ENCODE measurements around the gene ARSG.

ARSG gene

DNA sequence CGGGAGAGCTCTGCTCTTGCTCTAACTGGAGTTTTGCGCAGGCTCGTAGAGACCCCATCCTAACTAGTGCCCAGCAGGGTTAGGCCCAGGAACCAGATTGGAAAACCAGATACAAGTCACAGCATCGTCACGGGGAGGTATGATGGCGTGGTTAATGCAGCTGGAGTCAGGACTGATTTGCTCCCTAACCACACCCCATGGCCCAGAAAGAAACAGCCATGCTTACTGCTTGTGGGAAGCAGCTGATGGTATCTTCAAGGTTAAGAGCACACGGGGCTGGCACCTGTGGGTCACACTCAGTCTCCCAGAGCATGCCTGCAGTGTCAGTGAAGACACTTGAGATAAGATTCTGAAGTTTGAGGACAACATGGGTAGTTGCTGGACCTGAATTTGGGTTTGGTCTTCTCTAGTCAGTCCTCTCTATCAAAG lies 105.8 kb downstream of the ARSG start:
- Histone ChIP-seq H3K36me3 (ENCODE audit: insufficient read depth) (no peaks in the 10 kb centered on the region), H3K27me3 (ENCODE audit: insufficient read depth, low read depth) (no peaks in the 10 kb centered on the region), H3K9ac (no peak overlapping the region), H3K4me3 (IDR thresholded peaks at IDR 0.05; ENCODE audit: insufficient read depth, low read depth, low read length) (no peak overlapping the region), H3K4me1 (ENCODE audit: low read depth, poor library complexity, severe bottlenecking) (no peaks in the 10 kb centered on the region), H3K4me2 (no peak overlapping the region), H2AFZ (ENCODE audit: low read depth) (no peak overlapping the region), H4K20me1 (ENCODE audit: insufficient read depth) (no peaks in the 10 kb centered on the region), H3K79me2 (ENCODE audit: insufficient read depth, low read depth) (no peaks in the 10 kb centered on the region), H3K27ac (no peak overlapping the region)
- TF ChIP-seq, protein P1, sequence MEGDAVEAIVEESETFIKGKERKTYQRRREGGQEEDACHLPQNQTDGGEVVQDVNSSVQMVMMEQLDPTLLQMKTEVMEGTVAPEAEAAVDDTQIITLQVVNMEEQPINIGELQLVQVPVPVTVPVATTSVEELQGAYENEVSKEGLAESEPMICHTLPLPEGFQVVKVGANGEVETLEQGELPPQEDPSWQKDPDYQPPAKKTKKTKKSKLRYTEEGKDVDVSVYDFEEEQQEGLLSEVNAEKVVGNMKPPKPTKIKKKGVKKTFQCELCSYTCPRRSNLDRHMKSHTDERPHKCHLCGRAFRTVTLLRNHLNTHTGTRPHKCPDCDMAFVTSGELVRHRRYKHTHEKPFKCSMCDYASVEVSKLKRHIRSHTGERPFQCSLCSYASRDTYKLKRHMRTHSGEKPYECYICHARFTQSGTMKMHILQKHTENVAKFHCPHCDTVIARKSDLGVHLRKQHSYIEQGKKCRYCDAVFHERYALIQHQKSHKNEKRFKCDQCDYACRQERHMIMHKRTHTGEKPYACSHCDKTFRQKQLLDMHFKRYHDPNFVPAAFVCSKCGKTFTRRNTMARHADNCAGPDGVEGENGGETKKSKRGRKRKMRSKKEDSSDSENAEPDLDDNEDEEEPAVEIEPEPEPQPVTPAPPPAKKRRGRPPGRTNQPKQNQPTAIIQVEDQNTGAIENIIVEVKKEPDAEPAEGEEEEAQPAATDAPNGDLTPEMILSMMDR (conservative IDR thresholded peaks at IDR 0.05; ENCODE audit: low read depth, low read length): no peak

DNA sequence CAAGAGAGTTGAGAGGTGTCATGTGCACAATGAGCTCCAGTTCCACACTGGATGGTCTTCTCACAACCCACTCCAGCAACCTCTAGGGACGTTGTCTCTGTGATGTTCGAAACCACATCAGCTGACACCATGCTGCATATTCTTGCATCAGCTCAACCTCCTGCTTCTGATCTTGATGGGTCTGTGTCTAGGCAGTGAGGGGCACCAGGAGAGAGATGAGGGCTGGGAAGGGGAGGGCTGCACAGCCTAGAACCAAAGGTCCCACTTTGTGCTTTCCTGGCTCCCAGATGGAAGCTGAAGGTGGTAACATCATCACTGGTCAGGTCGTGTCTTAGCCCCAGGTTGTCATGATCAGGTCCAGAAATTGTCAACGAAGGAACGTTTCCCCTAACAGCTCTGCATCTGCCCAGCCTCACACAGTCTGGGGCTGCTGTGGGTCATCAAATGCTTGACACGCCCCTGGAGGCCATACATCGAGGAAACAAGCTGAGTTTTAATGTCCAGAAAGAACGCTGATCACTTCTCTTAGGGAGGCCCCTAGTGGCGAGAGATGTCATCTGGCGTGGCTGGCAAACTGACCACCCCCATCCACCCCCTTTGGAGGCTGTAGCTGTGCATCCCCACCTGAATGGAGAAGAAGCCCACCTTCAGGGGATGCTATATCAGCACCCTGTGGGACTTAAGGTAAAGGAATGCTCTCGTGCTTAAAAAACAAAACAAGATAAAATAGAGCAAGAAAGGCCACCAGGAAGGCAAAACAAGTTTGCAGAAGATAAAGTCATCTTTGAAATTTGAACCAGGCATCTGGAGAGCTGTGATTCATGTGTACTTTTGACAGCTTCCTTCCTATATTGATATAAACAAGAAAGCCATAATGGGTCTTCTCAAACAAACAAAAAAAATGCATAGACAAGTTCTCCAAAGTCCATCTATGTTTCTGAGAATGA lies 107.7 kb downstream of the ARSG start:
- Histone ChIP-seq H3K27ac (no peak overlapping the region), H3K9ac (no peak overlapping the region), H3K36me3 (ENCODE audit: insufficient read depth) (no peaks in the 10 kb centered on the region), H3K4me3 (IDR thresholded peaks at IDR 0.05; ENCODE audit: insufficient read depth, low read depth, low read length) (no peak overlapping the region), H4K20me1 (ENCODE audit: insufficient read depth) (no peaks in the 10 kb centered on the region), H2AFZ (ENCODE audit: low read depth) (no peak overlapping the region), H3K79me2 (ENCODE audit: insufficient read depth, low read depth) (no peaks in the 10 kb centered on the region), H3K4me2 (no peak overlapping the region), H3K4me1 (ENCODE audit: low read depth, poor library complexity, severe bottlenecking) (no peaks in the 10 kb centered on the region), H3K27me3 (ENCODE audit: insufficient read depth, low read depth) (no peaks in the 10 kb centered on the region)
- TF ChIP-seq, protein P1 (conservative IDR thresholded peaks at IDR 0.05; ENCODE audit: low read depth, low read length): peak; percentile 33

DNA sequence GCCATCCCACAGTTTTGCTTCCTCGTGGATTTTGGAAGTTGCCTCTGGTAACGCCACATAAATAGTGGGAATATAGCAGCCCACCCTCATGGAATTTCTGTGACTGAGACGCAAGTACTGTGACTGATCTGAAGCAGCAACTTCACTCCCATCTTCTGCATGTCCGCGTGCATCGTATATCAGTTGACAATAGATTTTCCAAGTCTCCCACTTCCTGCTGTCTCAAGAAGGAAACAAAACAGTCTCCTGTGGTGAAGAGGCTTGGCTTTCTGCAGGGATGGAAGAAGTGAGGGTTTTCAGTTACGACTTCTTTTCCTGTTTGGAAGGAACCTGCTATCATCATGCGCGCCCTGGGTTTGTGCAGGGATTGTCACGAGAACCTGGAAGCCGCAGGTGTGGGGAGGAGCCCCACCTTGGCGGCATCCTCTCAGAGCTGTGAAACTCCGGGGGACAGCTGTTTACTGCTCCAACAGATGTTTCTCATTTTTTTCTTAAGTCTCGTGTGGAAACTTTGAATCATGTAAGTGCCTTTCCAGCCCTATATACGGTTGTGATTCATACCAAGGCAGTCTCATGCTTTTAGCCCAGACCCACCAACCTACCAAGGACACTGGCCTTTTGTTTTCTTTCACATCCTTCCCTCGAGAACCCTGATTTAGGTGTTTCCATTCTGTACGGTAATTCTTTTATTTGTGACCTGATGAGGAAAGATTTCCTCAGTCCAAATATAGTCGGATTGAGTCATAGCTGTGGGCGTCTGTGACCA lies 108.5 kb downstream of the ARSG start:
- no peak overlapping the region for H3K4me3 ChIP-seq (IDR thresholded peaks at IDR 0.05; ENCODE audit: insufficient read depth, low read depth, low read length)
- H3K9ac ChIP-seq: no peak overlapping the region
- H4K20me1 ChIP-seq (ENCODE audit: insufficient read depth): no peaks in the 10 kb centered on the region
- H2AFZ ChIP-seq (ENCODE audit: low read depth): no peak overlapping the region
- TF ChIP-seq, protein P1 (conservative IDR thresholded peaks at IDR 0.05; ENCODE audit: low read depth, low read length): no peak
- H3K4me1 ChIP-seq (ENCODE audit: low read depth, poor library complexity, severe bottlenecking): no peaks in the 10 kb centered on the region
- H3K27ac ChIP-seq: no peak overlapping the region
- no peaks in the 10 kb centered on the region for H3K79me2 ChIP-seq (ENCODE audit: insufficient read depth, low read depth)
- H3K27me3 ChIP-seq (ENCODE audit: insufficient read depth, low read depth): no peaks in the 10 kb centered on the region
- no peak overlapping the region for H3K4me2 ChIP-seq
- no peaks in the 10 kb centered on the region for H3K36me3 ChIP-seq (ENCODE audit: insufficient read depth)

DNA sequence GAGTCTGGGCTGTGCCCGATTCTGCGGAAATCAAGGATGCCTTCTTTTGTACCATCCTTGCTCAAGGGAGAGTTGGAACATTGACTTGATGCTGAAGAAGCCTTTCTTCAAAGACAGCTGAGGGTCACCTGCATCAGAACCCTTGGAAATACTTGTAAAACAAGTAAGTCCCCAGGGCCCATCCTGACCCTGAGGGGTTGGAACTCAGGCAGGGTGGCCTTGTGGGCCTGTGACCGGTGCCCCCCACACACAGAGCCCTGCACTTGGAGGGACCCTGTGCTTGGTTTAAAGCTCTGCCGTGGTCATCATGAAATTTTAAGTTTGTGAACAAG lies 109.1 kb downstream of the ARSG start:
- Histone ChIP-seq H3K27ac (no peak overlapping the region), H2AFZ (ENCODE audit: low read depth) (no peak overlapping the region), H3K9ac (no peak overlapping the region), H3K4me3 (IDR thresholded peaks at IDR 0.05; ENCODE audit: insufficient read depth, low read depth, low read length) (no peak overlapping the region), H4K20me1 (ENCODE audit: insufficient read depth) (no peaks in the 10 kb centered on the region), H3K36me3 (ENCODE audit: insufficient read depth) (no peaks in the 10 kb centered on the region), H3K4me1 (ENCODE audit: low read depth, poor library complexity, severe bottlenecking) (no peaks in the 10 kb centered on the region), H3K4me2 (no peak overlapping the region), H3K27me3 (ENCODE audit: insufficient read depth, low read depth) (no peaks in the 10 kb centered on the region), H3K79me2 (ENCODE audit: insufficient read depth, low read depth) (no peaks in the 10 kb centered on the region)
- TF ChIP-seq, protein P1 (conservative IDR thresholded peaks at IDR 0.05; ENCODE audit: low read depth, low read length): no peak
